Measurements from ENCODE around the gene PSMA5. TPM values are rescaled to one million over a fixed set of nuclear protein-coding genes. Genes with fewer than 3 reads are reported as not detected.

Gene PSMA5
- total RNA-seq, 1 experiment from 2014 or later, result 169 TPM

DNA sequence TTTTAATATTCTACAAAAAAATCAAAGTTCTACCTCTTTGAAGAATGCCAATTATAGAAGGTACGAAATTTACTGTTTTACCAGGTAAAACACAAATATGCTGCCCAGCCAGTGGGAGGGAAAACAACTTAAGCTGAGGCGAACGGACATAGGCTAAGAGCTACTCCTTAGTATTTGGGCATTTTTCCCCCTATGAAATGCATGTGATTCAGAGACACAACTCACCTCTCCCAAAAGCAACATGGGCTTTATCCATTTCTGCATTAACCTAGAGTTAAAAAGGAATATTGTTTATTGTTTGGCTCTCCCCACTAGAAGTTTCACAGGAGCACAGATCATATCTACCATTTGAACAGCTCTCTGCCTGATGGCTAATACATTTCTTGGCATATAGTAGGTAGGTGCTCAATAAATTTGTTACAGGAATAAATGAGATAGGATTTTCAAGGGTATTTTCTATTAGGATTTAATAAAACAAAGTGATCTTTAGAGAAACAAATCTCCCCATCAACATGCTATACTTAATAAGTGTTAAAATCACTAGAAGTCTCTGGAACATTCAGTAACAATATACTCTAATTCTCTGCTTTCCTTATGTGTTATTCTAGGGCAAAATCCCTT lies 26.1 kb downstream of the PSMA5 start:
- H4K20me1 ChIP-seq (ENCODE audit: insufficient read depth), result no peaks in the 10 kb centered on the region; the same call in 1 of the 2 replicates
- DNase-seq (ENCODE audit: low read depth, low spot score), result no peak
- peaks cover 22 to 24% of the 10 kb centered on the region in 2 experiments for H3K36me3 ChIP-seq (ENCODE audit: control insufficient read depth in 1 of 2, insufficient read depth in 2 of 2, low read length in 2 of 2)
- CTCF ChIA-PET, result interaction anchor here (1.3 to 5.6 kb wide), 4 partner anchors 117 to 140 kb away, joined by 4 to 95 read pairs (median 18); partner anchors contain the start of gene PSRC1
- H3K4me3 ChIP-seq (replicated peaks in 1 of 2; ENCODE audit: low read depth in 1 of 2, low read length in 2 of 2), result no peak overlapping the region
- H3K4me2 ChIP-seq (ENCODE audit: low read length), result no peak overlapping the region
- RAD21 ChIA-PET (ENCODE audit: low non-redundant PET in 1 of 2, low total read pairs in 2 of 2, uncharacterized antibody in 2 of 2, unreplicated experiment in 2 of 2), result no interaction called here
- no peak for ATAC-seq
- POLR2A ChIA-PET, result interaction anchor here (0.8 kb wide), 1 partner anchor 117 kb away, joined by 3 read pairs; the partner anchor contains the start of gene PSRC1
- no peaks in the 10 kb centered on the region for H3K9me3 ChIP-seq (ENCODE audit: control insufficient read depth in 1 of 2, insufficient read depth in 1 of 2, low read depth in 1 of 2, low read length in 2 of 2)
- no peak overlapping the region for H2AFZ ChIP-seq (ENCODE audit: low read depth, low read length, poor library complexity, severe bottlenecking)
- H3K27me3 ChIP-seq (ENCODE audit: insufficient read depth, low read length), result no peaks in the 10 kb centered on the region; the same call in 1 of the 2 replicates
- no peak overlapping the region for H3K27ac ChIP-seq (ENCODE audit: low read depth, low read length)
- H3K9me2 ChIP-seq (ENCODE audit: insufficient read depth), result no peaks in the 10 kb centered on the region
- H3K79me2 ChIP-seq (ENCODE audit: insufficient read depth, low read length), result peaks cover 9% of the 10 kb centered on the region
- intact Hi-C loops (cut with micrococcal nuclease), result no loop called here
- no peak for TF ChIP-seq ZFX (IDR thresholded peaks at IDR 0.05)
- TF ChIP-seq TCF7L2 (IDR thresholded peaks at IDR 0.05; ENCODE audit: borderline replicate concordance, extremely low read depth, insufficient read depth, insufficient read length), result no peak
- no peak for TF ChIP-seq POLR2AphosphoS5 (IDR thresholded peaks at IDR 0.05; ENCODE audit: low read depth, low read length)
- TF ChIP-seq EGR1 (IDR thresholded peaks at IDR 0.05; ENCODE audit: low read depth), result no peak
- TF ChIP-seq, protein P1, sequence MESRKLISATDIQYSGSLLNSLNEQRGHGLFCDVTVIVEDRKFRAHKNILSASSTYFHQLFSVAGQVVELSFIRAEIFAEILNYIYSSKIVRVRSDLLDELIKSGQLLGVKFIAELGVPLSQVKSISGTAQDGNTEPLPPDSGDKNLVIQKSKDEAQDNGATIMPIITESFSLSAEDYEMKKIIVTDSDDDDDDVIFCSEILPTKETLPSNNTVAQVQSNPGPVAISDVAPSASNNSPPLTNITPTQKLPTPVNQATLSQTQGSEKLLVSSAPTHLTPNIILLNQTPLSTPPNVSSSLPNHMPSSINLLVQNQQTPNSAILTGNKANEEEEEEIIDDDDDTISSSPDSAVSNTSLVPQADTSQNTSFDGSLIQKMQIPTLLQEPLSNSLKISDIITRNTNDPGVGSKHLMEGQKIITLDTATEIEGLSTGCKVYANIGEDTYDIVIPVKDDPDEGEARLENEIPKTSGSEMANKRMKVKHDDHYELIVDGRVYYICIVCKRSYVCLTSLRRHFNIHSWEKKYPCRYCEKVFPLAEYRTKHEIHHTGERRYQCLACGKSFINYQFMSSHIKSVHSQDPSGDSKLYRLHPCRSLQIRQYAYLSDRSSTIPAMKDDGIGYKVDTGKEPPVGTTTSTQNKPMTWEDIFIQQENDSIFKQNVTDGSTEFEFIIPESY (IDR thresholded peaks at IDR 0.05; ENCODE audit: extremely low read depth, insufficient replicate concordance, low read length), result no peak
- TF ChIP-seq CBX3 (IDR thresholded peaks at IDR 0.05; ENCODE audit: low read depth), result no peak
- TF ChIP-seq, protein P2, sequence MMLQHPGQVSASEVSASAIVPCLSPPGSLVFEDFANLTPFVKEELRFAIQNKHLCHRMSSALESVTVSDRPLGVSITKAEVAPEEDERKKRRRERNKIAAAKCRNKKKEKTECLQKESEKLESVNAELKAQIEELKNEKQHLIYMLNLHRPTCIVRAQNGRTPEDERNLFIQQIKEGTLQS (IDR thresholded peaks at IDR 0.05), result no peak
- no peak for TF ChIP-seq FOSL1 (IDR thresholded peaks at IDR 0.05; ENCODE audit: low read depth)
- TF ChIP-seq, protein P3, sequence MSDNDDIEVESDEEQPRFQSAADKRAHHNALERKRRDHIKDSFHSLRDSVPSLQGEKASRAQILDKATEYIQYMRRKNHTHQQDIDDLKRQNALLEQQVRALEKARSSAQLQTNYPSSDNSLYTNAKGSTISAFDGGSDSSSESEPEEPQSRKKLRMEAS (IDR thresholded peaks at IDR 0.05), result no peak
- no peak for TF ChIP-seq CEBPB (IDR thresholded peaks at IDR 0.05; ENCODE audit: low read depth)
- no peak for TF ChIP-seq SRF (IDR thresholded peaks at IDR 0.05; ENCODE audit: low read depth)
- TF ChIP-seq JUND (IDR thresholded peaks at IDR 0.05), result no peak
- TF ChIP-seq SP1 (IDR thresholded peaks at IDR 0.05; ENCODE audit: low read depth), result no peak
- TF ChIP-seq SIN3A (IDR thresholded peaks at IDR 0.05; ENCODE audit: low read depth), result no peak
- TF ChIP-seq EZH2phosphoT487 (IDR thresholded peaks at IDR 0.05; ENCODE audit: borderline replicate concordance), result no peak
- TF ChIP-seq RAD21 (IDR thresholded peaks at IDR 0.05; ENCODE audit: low read depth), result no peak
- TF ChIP-seq POLR2A (IDR thresholded peaks at IDR 0.05; ENCODE audit: borderline replicate concordance, extremely low read depth, insufficient read depth, insufficient read length), result no peak
- TF ChIP-seq ZNF274 (IDR thresholded peaks at IDR 0.05; ENCODE audit: low read depth, low read length), result no peak
- no peak for TF ChIP-seq YY1 (IDR thresholded peaks at IDR 0.05; ENCODE audit: extremely low read depth, insufficient replicate concordance, low read depth, low read length)
- H3K9ac ChIP-seq (ENCODE audit: low read length), result no peak overlapping the region
- no TSS peak for BruUV-seq (replicated peaks)
- H3K4me1 ChIP-seq (ENCODE audit: control insufficient read depth in 1 of 2, insufficient read depth in 2 of 2, low read length in 2 of 2), result peaks cover 11 to 21% of the 10 kb centered on the region in 2 experiments

Measured in HCT116 (cell line).